Neuronal stem cell (in vitro differentiated cells): ENCODE measurements around the gene PDXP.

Source experiments
- DNase-seq: peaks from one replicate; pipeline ENCODE4 v3.0.0-alpha.2; 2013; ENCODE audit warnings: low spot score
- H2AFZ ChIP-seq: one replicate; pipeline ENCODE4 v1.6.1; 2013; ENCODE audit warnings: mild to moderate bottlenecking, low read length, inconsistent platforms
- H2AK5ac ChIP-seq: 2 replicates; pipeline ENCODE4 v1.6.1; 2013; ENCODE audit warnings: low read depth, mild to moderate bottlenecking, inconsistent platforms, low read length, moderate library complexity, mixed read lengths
- H2BK120ac ChIP-seq: 2 replicates; pipeline ENCODE4 v1.6.1; 2013; ENCODE audit warnings: low read depth, mild to moderate bottlenecking, inconsistent platforms, low read length, moderate library complexity, mixed read lengths
- H2BK12ac ChIP-seq: one replicate; pipeline ENCODE4 v1.6.1; 2013; ENCODE audit warnings: low read length, inconsistent platforms
- H2BK15ac ChIP-seq: 2 replicates; pipeline ENCODE4 v1.6.1; 2013; ENCODE audit warnings: mild to moderate bottlenecking, low read length, inconsistent platforms, mixed read lengths
- H2BK5ac ChIP-seq: one replicate; pipeline ENCODE4 v1.6.1; 2013; ENCODE audit warnings: inconsistent platforms, mild to moderate bottlenecking, low read length, moderate library complexity
- H3K14ac ChIP-seq: one replicate; pipeline ENCODE4 v1.6.1; 2013; ENCODE audit warnings: low read length, inconsistent platforms
- H3K18ac ChIP-seq: 2 replicates; pipeline ENCODE4 v1.6.1; 2013; ENCODE audit warnings: low read length, inconsistent platforms
- H3K23ac ChIP-seq: 2 replicates; pipeline ENCODE4 v1.6.1; 2013; ENCODE audit warnings: low read depth, mild to moderate bottlenecking, mixed read lengths, low read length, inconsistent platforms; ENCODE audit not compliant: poor library complexity
- H3K27ac ChIP-seq: replicated peaks from 3 replicates; pipeline ENCODE4 v1.5.1; 2013; ENCODE audit warnings: low read length, inconsistent platforms
- H3K27me3 ChIP-seq, 3 experiments: 2 replicates each; pipeline ENCODE4 v1.6.1; 2013; ENCODE audit warnings: low read length in 3 of 3, mild to moderate bottlenecking in 2 of 3, inconsistent platforms in 1 of 3, low read depth in 1 of 3, mixed read lengths in 1 of 3, moderate library complexity in 1 of 3; ENCODE audit not compliant: control insufficient read depth in 3 of 3, insufficient read depth in 3 of 3
- H3K36me3 ChIP-seq, 2 donors: replicated peaks in 1 of 2; 2 replicates each; pipeline ENCODE4 v1.6.1; 2013; ENCODE audit warnings: low read length in 2 of 2; ENCODE audit not compliant: control insufficient read depth in 2 of 2, insufficient read depth in 2 of 2
- H3K4ac ChIP-seq: 2 replicates; pipeline ENCODE4 v1.6.1; 2013; ENCODE audit warnings: inconsistent platforms, mild to moderate bottlenecking, low read length, moderate library complexity
- H3K4me1 ChIP-seq, 2 donors: 1 replicate in 1 of 2; 2 replicates in 1 of 2; pipeline ENCODE4 v1.6.1; 2013; ENCODE audit warnings: low read length in 2 of 2, low read depth in 1 of 2; ENCODE audit not compliant: control insufficient read depth in 2 of 2, insufficient read depth in 1 of 2
- H3K4me2 ChIP-seq: one replicate; pipeline ENCODE4 v1.6.1; 2013; ENCODE audit warnings: mild to moderate bottlenecking, low read length, inconsistent platforms; ENCODE audit not compliant: insufficient read depth, poor library complexity, severe bottlenecking
- H3K4me3 ChIP-seq, 2 donors: 2 replicates each; pipeline ENCODE4 v1.5.1; 2013; ENCODE audit warnings: low read length in 2 of 2, mild to moderate bottlenecking in 2 of 2, inconsistent platforms in 1 of 2, moderate library complexity in 1 of 2
- H3K79me1 ChIP-seq: one replicate; pipeline ENCODE4 v1.6.1; 2013; ENCODE audit warnings: low read depth, mild to moderate bottlenecking, inconsistent platforms, low read length, moderate library complexity
- H3K9ac ChIP-seq: one replicate; pipeline ENCODE4 v1.6.1; 2013; ENCODE audit warnings: mild to moderate bottlenecking, low read depth, low read length, inconsistent platforms; ENCODE audit not compliant: poor library complexity
- H3K9me3 ChIP-seq, 2 donors: replicated peaks in 1 of 2; 2 replicates each; pipeline versions ENCODE3 to v1.6.1; 2013; ENCODE audit warnings: low read length in 2 of 2, mild to moderate bottlenecking in 2 of 2, inconsistent platforms in 1 of 2, low read depth in 1 of 2, mixed read lengths in 1 of 2, moderate library complexity in 1 of 2; ENCODE audit not compliant: control insufficient read depth in 2 of 2, insufficient read depth in 1 of 2
- H4K8ac ChIP-seq: one replicate; pipeline ENCODE4 v1.6.1; 2013; ENCODE audit warnings: low read depth, mild to moderate bottlenecking, inconsistent platforms, low read length, moderate library complexity
- H4K91ac ChIP-seq: one replicate; pipeline ENCODE4 v1.6.1; 2013; ENCODE audit warnings: low read length, low read depth, mild to moderate bottlenecking, inconsistent platforms; ENCODE audit not compliant: poor library complexity
- WGBS, 2 donors: extraction: QIAGEN DNeasy Blood & Tissue Kit; methylation state at CpG; one replicate each; pipeline ENCODE4 v1.1.7; 2013; ENCODE audit warnings: missing lambda C conversion rate in 2 of 2, mixed read lengths in 1 of 2; ENCODE audit not compliant: insufficient read length in 2 of 2, insufficient replicate concordance in 1 of 2; ENCODE audit errors: extremely low coverage in 2 of 2; 5-methylcytosine and 5-hydroxymethylcytosine counted together

PDXP gene

GRCh38 chr22:37681001-37681424 is 22.5 kb downstream of the PDXP start:
- H3K27ac ChIP-seq, result no peak overlapping the region
- H2BK15ac ChIP-seq, result peak overlapping the region; percentile 66
- H3K4ac ChIP-seq, result no peak overlapping the region
- H2BK12ac ChIP-seq, result no peak overlapping the region
- H3K23ac ChIP-seq, result no peak overlapping the region
- peaks cover 0 to 2% (median 0%) of the 10 kb centered on the region in 3 experiments for H3K27me3 ChIP-seq
- H3K18ac ChIP-seq, result no peak overlapping the region
- H3K9ac ChIP-seq, result no peak overlapping the region
- H2AFZ ChIP-seq, result no peak overlapping the region
- peaks cover 8% of the 10 kb centered on the region in 2 donors for H3K4me1 ChIP-seq
- no peak overlapping the region for H4K8ac ChIP-seq
- no peak overlapping the region for H3K4me3 ChIP-seq
- H3K36me3 ChIP-seq, result no peaks in the 10 kb centered on the region
- H3K14ac ChIP-seq, result no peak overlapping the region
- H2AK5ac ChIP-seq, result peak overlapping the region; percentile 88
- no peaks in the 10 kb centered on the region for H3K9me3 ChIP-seq
- no peak overlapping the region for H4K91ac ChIP-seq
- H2BK120ac ChIP-seq, result no peak overlapping the region
- no CpG with 5 or more reads among the region's 2 CpGs for WGBS, 2 donors
- no peak for DNase-seq
- no peak overlapping the region for H2BK5ac ChIP-seq
- H3K4me2 ChIP-seq, result no peak overlapping the region
- H3K79me1 ChIP-seq, result no peaks in the 10 kb centered on the region

- Histone ChIP-seq H3K36me3 (no peaks in the 10 kb centered on the region), H4K8ac (no peak overlapping the region), H3K27ac (no peak overlapping the region), H3K4ac (no peak overlapping the region), H2AFZ (no peak overlapping the region), H2BK12ac (peak overlapping the region; percentile 66), H3K79me1 (peaks cover under 1% of the 10 kb centered on the region), H2BK5ac (no peak overlapping the region), H3K9ac (no peak overlapping the region), H2AK5ac (peak overlapping the region; percentile 18), H2BK120ac (no peak overlapping the region), H3K14ac (no peak overlapping the region), H2BK15ac (peak overlapping the region; percentile 66), H3K4me2 (no peak overlapping the region), H3K4me1 (peaks cover 3 to 5% of the 10 kb centered on the region in 2 donors), H3K4me3 (no peak overlapping the region), H4K91ac (no peak overlapping the region), H3K23ac (no peak overlapping the region), H3K9me3 (no peaks in the 10 kb centered on the region), H3K27me3 (peaks cover 0 to 2% (median 0%) of the 10 kb centered on the region in 3 experiments), H3K18ac (peak overlapping the region; percentile 51)
- WGBS, 2 donors, result no CpG with 5 or more reads among the region's 6 CpGs
- peak; percentile 63 for DNase-seq
Measured at GRCh38 chr22:37681556-37682049, 23.1 kb downstream of the PDXP start.

- no CpG with 5 or more reads among the region's 16 CpGs for WGBS, 2 donors
- Histone ChIP-seq H4K8ac (no peak overlapping the region), H3K36me3 (peaks cover 9 to 17% of the 10 kb centered on the region in 2 donors), H2AK5ac (no peak overlapping the region), H2BK120ac (no peak overlapping the region), H3K79me1 (peaks cover 3% of the 10 kb centered on the region), H3K9ac (no peak overlapping the region), H3K9me3 (no peaks in the 10 kb centered on the region), H3K23ac (no peak overlapping the region), H2BK12ac (no peak overlapping the region), H3K27ac (no peak overlapping the region), H3K4me3 (no peak overlapping the region), H2BK5ac (no peak overlapping the region), H3K18ac (no peak overlapping the region), H2AFZ (peak overlapping the region; percentile 97), H4K91ac (no peak overlapping the region), H3K4me1 (peaks cover 0 to 4% of the 10 kb centered on the region in 2 donors), H3K4ac (no peak overlapping the region), H3K27me3 (no peaks in the 10 kb centered on the region), H3K14ac (no peak overlapping the region), H2BK15ac (no peak overlapping the region), H3K4me2 (no peak overlapping the region)
- no peak for DNase-seq
Measured at GRCh38 chr22:37684803-37685615, 26.5 kb downstream of the PDXP start.
